ENCODE data around the gene XYLT2. TPM values are rescaled to one million over a fixed set of nuclear protein-coding genes. Genes with fewer than 3 reads are reported as not detected.

Gene XYLT2
- total and polyA plus RNA-seq, 10 of the 15 experiments (the other 5 are each of a cell fraction or from before 2014, with no cell fraction given), result 0.82 to 20.6 (median 13.0) TPM

DNA sequence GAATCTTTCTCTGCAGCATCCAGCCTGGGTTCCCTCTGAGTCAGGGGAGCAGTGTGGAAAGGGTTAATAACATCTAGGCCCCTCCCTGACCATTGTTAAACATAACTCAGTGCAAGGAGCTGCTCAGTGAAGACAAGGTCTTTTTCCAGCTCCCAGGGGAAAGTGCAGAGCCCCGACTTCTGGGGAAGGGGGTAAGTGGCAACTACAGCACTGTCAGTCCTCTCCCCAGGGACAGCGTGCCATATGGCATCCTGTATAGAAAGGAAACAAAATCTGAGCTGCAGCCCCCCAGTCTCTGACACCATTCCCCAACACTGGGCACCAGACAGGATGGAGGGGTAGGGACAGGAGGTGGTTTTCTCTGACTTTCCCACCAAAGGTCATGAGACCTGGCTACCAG is 19.2 kb downstream of the XYLT2 start (continued):
- TF ChIP-seq, protein P1, sequence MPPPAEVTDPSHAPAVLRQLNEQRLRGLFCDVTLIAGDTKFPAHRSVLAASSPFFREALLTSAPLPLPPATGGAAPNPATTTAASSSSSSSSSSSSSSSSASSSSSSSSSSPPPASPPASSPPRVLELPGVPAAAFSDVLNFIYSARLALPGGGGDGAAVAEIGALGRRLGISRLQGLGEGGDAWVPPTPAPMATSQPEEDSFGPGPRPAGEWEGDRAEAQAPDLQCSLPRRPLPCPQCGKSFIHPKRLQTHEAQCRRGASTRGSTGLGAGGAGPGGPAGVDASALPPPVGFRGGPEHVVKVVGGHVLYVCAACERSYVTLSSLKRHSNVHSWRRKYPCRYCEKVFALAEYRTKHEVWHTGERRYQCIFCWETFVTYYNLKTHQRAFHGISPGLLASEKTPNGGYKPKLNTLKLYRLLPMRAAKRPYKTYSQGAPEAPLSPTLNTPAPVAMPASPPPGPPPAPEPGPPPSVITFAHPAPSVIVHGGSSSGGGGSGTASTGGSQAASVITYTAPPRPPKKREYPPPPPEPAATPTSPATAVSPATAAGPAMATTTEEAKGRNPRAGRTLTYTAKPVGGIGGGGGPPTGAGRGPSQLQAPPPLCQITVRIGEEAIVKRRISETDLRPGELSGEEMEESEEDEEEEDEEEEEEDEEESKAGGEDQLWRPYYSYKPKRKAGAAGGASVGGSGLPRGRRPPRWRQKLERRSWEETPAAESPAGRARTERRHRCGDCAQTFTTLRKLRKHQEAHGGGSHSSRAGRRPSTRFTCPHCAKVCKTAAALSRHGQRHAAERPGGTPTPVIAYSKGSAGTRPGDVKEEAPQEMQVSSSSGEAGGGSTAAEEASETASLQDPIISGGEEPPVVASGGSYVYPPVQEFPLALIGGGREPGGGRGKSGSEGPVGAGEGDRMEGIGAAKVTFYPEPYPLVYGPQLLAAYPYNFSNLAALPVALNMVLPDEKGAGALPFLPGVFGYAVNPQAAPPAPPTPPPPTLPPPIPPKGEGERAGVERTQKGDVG (CRISPR knock-in tag; IDR thresholded peaks at IDR 0.05), result no peak

DNA sequence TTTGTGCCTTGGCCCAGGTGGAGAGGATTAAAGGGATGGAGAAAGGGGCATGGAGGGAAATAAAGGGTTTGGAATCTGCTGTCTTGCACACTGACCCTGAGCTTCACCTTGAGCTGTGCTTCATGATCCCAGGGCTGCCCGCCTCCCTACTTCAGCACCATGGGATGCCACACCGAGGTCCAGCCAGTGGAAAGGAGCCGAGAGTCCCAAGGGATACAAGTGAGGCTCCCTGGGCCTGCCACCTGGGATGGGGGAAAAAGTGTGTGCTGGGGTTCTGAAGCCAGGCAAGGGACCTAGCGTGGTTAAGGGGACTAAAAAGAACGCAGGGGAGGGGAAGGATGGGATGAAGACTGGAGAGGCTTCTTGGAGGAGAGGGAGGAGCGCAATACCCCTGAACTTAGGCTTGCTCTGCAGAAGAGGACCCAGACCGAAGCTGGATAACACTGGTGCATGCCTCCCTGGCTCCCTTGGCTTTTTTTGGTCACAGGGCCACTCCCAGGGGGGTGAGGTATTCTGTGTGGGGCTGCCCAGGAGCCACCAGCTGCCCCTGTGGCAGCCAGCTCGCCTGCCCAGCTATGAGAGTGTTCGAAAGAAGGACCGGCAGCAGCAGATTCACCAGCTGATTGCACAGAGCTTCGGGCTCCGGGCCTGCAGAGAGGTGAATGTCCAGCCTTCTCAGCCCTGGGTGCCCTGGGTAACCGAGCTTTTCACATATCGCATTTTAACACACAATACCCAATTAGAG is 19.9 kb downstream of the XYLT2 start:
- peaks cover 24 to 27% of the 10 kb centered on the region in 2 experiments for H3K36me3 ChIP-seq (ENCODE audit: control insufficient read depth in 2 of 2, insufficient read depth in 2 of 2, low read length in 1 of 2)
- intact Hi-C loops (cut with micrococcal nuclease; ENCODE audit: unreplicated experiment) (no loop called here), in situ Hi-C loops (cut with MboI) (no loop called here)
- no TSS peak for BruUV-seq (replicated peaks)
- TF ChIP-seq WRNIP1 (IDR thresholded peaks at IDR 0.05; ENCODE audit: borderline replicate concordance, low read depth, low read length) (no peak), STAT3 (IDR thresholded peaks at IDR 0.05; ENCODE audit: low read depth, low read length) (no peak), MEF2A (IDR thresholded peaks at IDR 0.05; ENCODE audit: insufficient read depth, low read depth, low read length) (no peak), SREBF2 (IDR thresholded peaks at IDR 0.05; ENCODE audit: low read length) (no peak), POLR2A (IDR thresholded peaks at IDR 0.05; ENCODE audit: low read depth, low read length) (peak; percentile 24; the same call in 1 of the 2 replicates)
- TF ChIP-seq, protein P2, sequence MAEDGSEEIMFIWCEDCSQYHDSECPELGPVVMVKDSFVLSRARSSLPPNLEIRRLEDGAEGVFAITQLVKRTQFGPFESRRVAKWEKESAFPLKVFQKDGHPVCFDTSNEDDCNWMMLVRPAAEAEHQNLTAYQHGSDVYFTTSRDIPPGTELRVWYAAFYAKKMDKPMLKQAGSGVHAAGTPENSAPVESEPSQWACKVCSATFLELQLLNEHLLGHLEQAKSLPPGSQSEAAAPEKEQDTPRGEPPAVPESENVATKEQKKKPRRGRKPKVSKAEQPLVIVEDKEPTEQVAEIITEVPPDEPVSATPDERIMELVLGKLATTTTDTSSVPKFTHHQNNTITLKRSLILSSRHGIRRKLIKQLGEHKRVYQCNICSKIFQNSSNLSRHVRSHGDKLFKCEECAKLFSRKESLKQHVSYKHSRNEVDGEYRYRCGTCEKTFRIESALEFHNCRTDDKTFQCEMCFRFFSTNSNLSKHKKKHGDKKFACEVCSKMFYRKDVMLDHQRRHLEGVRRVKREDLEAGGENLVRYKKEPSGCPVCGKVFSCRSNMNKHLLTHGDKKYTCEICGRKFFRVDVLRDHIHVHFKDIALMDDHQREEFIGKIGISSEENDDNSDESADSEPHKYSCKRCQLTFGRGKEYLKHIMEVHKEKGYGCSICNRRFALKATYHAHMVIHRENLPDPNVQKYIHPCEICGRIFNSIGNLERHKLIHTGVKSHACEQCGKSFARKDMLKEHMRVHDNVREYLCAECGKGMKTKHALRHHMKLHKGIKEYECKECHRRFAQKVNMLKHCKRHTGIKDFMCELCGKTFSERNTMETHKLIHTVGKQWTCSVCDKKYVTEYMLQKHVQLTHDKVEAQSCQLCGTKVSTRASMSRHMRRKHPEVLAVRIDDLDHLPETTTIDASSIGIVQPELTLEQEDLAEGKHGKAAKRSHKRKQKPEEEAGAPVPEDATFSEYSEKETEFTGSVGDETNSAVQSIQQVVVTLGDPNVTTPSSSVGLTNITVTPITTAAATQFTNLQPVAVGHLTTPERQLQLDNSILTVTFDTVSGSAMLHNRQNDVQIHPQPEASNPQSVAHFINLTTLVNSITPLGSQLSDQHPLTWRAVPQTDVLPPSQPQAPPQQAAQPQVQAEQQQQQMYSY (CRISPR knock-in tag; IDR thresholded peaks at IDR 0.05), result no peak
- H2AFZ ChIP-seq (ENCODE audit: control insufficient read depth, low read depth, low read length), result no peak overlapping the region
- CTCF ChIA-PET, result interaction anchor here (1.3 to 2.2 kb wide), 4 partner anchors 23 to 56 kb away, joined by 3 to 9 read pairs (median 6); partner anchors contain the start of gene LRRC59
- H3K27me3 ChIP-seq (replicated peaks in 1 of 2; ENCODE audit: control insufficient read depth in 2 of 2, insufficient read depth in 2 of 2, low read length in 1 of 2), result no peaks in the 10 kb centered on the region
- DNase-seq (ENCODE audit: low read depth, low spot score) (no peak), FAIRE-seq (no peak), ATAC-seq (no peak)
- POLR2A ChIA-PET, result interaction anchor here (0.7 kb wide), 1 partner anchor 30 kb away, joined by 3 read pairs; no protein-coding TSS in a partner anchor
- no peak overlapping the region for H3K9ac ChIP-seq (ENCODE audit: control insufficient read depth, insufficient read depth, low read length)
- no peak overlapping the region for H3K4me2 ChIP-seq (ENCODE audit: control insufficient read depth, insufficient read depth)
- SMC1A ChIA-PET (ENCODE audit: uncharacterized antibody, unreplicated experiment), result no interaction called here
- no peaks in the 10 kb centered on the region for H3K4me1 ChIP-seq (ENCODE audit: control insufficient read depth, insufficient read depth, low read length)
- H3K4me3 ChIP-seq, result no peak overlapping the region
- RAD21 ChIA-PET (ENCODE audit: unreplicated experiment), result no interaction called here
- no peak overlapping the region for H3K27ac ChIP-seq (ENCODE audit: control insufficient read depth, insufficient read depth)
- H4K20me1 ChIP-seq (ENCODE audit: control insufficient read depth, insufficient read depth), result no peaks in the 10 kb centered on the region
- no peaks in the 10 kb centered on the region; the same call in 1 of the 2 replicates for H3K79me2 ChIP-seq (ENCODE audit: control insufficient read depth, insufficient read depth, low read length)
- 91% methylated on average over 14 of the region's 14 CpGs for WGBS (ENCODE audit: insufficient coverage, insufficient replicate concordance, low lambda C conversion rate, missing lambda C conversion rate)
- no peaks in the 10 kb centered on the region for H3K9me3 ChIP-seq (replicated peaks; ENCODE audit: control insufficient read depth, insufficient read depth, low read length)

Data from GM12878 (cell line).